GM12801 (cell line): ENCODE data around the gene TEKT3.

ENCODE experiments used
- CTCF ChIP-seq: IDR thresholded peaks from one replicate; pipeline ENCODE4 v1.5.1; 2011; ENCODE audit warnings: control low read depth; ENCODE audit not compliant: insufficient read length; ENCODE audit errors: extremely low read depth

The TEKT3 gene

GRCh38 chr17:15265131-15265530, 76.3 kb downstream of the TEKT3 start, which contains the start of gene PMP22:
TSS of gene PMP22 (minus strand) at chr17:15265326. CDS start at chr17:15260727, 4,599 bp downstream.
- TF ChIP-seq CTCF: no peak

GRCh38 chr17:15264542-15264941, 76.9 kb downstream of the TEKT3 start:
- TF ChIP-seq CTCF: no peak

GRCh38 chr17:15263680-15264079, 77.7 kb downstream of the TEKT3 start:
- TF ChIP-seq CTCF: no peak

GRCh38 chr17:15263206-15263579, 78.2 kb downstream of the TEKT3 start:
- no peak for TF ChIP-seq CTCF

- no peak for TF ChIP-seq CTCF
Measured at GRCh38 chr17:15262291-15263205, 78.8 kb downstream of the TEKT3 start.

- no peak for TF ChIP-seq CTCF
Measured at GRCh38 chr17:15261802-15262290, 79.6 kb downstream of the TEKT3 start.

GRCh38 chr17:15261258-15261801, 80.1 kb downstream of the TEKT3 start:
- no peak for TF ChIP-seq CTCF
